RWPE2 (cell line): ENCODE data around the gene SAMD8.
A peak's percentile ranks its signal among the peaks of the same experiment; 100 is the strongest.

Source experiments
- ATAC-seq: fragments of 200-7000 bp; cut with Tn5 transposase; 3 replicates; pipeline ENCODE4 v1.9.1; 2021; ENCODE audit warnings: low read depth
- DNase-seq: peaks from one replicate; pipeline ENCODE4 v3.0.0-alpha.2; 2020; ENCODE audit warnings: low spot score
- H3K27ac ChIP-seq: fragments of 450-650 bp; 2 replicates; pipeline ENCODE4 v1.5.1; 2017; ENCODE audit warnings: mild to moderate bottlenecking; ENCODE audit not compliant: poor library complexity, severe bottlenecking
- H3K27me3 ChIP-seq: fragments of 250-450 bp; sonication (Bioruptor Pico); 2 replicates; pipeline ENCODE4 v1.5.1; 2021; ENCODE audit warnings: mild to moderate bottlenecking, moderate library complexity; ENCODE audit not compliant: insufficient read depth, poor library complexity, severe bottlenecking
- H3K36me3 ChIP-seq: fragments of 250-450 bp; sonication (Bioruptor Pico); 2 replicates; pipeline ENCODE4 v1.5.1; 2020; ENCODE audit warnings: low read depth, mild to moderate bottlenecking, moderate library complexity
- H3K4me1 ChIP-seq: fragments of 250-450 bp; sonication (Bioruptor Pico); 2 replicates; pipeline ENCODE4 v1.5.1; 2021; ENCODE audit warnings: mild to moderate bottlenecking, moderate library complexity; ENCODE audit not compliant: insufficient read depth, poor library complexity, severe bottlenecking
- H3K4me3 ChIP-seq: fragments of 250-450 bp; sonication (Bioruptor Pico); 2 replicates; pipeline ENCODE4 v1.5.1; 2021; ENCODE audit warnings: mild to moderate bottlenecking, moderate library complexity; ENCODE audit not compliant: severe bottlenecking
- H3K9me3 ChIP-seq: fragments of 250-450 bp; sonication (Bioruptor Pico); 2 replicates; pipeline ENCODE4 v1.5.1; 2021; ENCODE audit warnings: mild to moderate bottlenecking, moderate library complexity; ENCODE audit not compliant: severe bottlenecking
- TF ChIP-seq, protein P1 (sequence below): fragments of 450-650 bp; IDR thresholded peaks from one replicate; pipeline ENCODE4 v1.5.1; 2017; ENCODE audit warnings: mild to moderate bottlenecking, moderate library complexity; ENCODE audit not compliant: poor library complexity, severe bottlenecking

SAMD8 gene

DNA sequence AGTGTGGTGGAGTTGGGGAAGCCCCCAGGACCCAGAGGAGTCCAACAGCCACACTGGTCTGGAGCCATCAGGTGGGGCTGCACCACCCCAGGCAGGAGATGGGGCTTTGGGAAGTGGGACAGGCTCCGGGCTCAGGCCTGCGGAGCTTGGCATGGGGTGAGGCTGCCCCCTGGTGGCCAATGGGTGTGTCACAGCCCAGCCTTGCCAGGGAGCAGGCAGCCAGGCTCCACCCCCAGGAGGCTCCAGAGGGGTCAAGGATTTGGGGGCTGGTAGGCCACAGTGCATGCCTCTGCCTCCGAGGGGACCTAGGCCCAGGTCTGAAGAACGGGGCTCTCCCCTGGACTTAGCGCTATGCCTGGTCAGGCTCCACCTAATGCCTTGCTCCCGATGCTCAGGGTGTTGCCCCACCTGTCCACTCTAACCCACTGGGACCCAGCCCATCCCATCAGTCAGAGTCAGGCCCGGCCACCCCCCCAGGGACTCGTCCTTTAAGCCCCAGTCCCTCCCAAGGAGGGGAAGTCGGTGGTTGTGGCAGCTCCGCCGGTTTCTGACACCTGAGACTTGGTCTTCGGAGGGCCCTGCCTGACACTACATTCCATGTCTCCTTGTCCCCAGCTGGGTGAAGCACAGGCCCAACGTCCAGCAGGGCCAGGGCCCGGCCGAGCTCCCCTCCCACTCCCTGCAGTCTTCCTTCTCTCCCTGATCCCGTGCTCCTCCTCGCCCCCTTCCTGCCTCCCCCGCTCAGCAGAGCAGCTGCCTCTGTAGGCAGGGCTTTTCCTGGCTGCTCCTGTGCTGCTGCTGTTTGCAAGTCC lies 11.3 kb upstream of the SAMD8 start:
- Histone ChIP-seq H3K9me3 (no peaks in the 10 kb centered on the region), H3K27me3 (no peaks in the 10 kb centered on the region), H3K27ac (no peak overlapping the region), H3K4me3 (no peak overlapping the region), H3K4me1 (no peaks in the 10 kb centered on the region), H3K36me3 (no peaks in the 10 kb centered on the region)
- TF ChIP-seq, protein P1, sequence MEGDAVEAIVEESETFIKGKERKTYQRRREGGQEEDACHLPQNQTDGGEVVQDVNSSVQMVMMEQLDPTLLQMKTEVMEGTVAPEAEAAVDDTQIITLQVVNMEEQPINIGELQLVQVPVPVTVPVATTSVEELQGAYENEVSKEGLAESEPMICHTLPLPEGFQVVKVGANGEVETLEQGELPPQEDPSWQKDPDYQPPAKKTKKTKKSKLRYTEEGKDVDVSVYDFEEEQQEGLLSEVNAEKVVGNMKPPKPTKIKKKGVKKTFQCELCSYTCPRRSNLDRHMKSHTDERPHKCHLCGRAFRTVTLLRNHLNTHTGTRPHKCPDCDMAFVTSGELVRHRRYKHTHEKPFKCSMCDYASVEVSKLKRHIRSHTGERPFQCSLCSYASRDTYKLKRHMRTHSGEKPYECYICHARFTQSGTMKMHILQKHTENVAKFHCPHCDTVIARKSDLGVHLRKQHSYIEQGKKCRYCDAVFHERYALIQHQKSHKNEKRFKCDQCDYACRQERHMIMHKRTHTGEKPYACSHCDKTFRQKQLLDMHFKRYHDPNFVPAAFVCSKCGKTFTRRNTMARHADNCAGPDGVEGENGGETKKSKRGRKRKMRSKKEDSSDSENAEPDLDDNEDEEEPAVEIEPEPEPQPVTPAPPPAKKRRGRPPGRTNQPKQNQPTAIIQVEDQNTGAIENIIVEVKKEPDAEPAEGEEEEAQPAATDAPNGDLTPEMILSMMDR: peak; percentile 94
- ATAC-seq (peak; percentile 84), DNase-seq (no peak)

DNA sequence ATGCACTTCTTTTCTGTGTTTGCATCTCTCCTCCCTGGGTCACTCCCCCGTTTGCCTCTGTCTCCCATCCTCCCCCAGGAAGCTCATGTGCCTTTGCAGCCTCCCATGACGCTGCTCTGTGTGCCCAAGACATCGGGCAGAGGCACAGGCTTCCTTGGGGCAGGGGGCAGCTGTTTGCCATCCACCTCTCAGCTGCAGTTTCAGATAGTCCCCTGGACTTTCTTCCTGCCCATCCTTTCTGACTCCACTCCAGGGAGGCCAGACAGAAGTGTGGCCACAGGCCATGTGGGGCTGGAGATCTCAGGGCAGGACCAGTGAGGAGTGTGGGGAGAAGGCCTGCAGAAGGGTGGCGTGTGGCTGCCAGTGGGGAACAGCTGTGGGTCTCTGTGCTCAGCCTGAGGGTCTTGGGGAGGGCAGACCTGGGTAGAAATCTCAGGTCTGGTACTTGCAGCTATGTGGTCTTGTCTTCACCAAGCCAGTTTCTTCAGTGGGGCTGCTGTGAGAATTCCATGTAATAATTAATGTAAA lies 10.6 kb upstream of the SAMD8 start:
- Histone ChIP-seq H3K4me1 (no peaks in the 10 kb centered on the region), H3K9me3 (no peaks in the 10 kb centered on the region), H3K27me3 (no peaks in the 10 kb centered on the region), H3K4me3 (no peak overlapping the region), H3K36me3 (no peaks in the 10 kb centered on the region), H3K27ac (no peak overlapping the region)
- no peak for DNase-seq
- ATAC-seq: no peak
- TF ChIP-seq, protein P1: no peak

DNA sequence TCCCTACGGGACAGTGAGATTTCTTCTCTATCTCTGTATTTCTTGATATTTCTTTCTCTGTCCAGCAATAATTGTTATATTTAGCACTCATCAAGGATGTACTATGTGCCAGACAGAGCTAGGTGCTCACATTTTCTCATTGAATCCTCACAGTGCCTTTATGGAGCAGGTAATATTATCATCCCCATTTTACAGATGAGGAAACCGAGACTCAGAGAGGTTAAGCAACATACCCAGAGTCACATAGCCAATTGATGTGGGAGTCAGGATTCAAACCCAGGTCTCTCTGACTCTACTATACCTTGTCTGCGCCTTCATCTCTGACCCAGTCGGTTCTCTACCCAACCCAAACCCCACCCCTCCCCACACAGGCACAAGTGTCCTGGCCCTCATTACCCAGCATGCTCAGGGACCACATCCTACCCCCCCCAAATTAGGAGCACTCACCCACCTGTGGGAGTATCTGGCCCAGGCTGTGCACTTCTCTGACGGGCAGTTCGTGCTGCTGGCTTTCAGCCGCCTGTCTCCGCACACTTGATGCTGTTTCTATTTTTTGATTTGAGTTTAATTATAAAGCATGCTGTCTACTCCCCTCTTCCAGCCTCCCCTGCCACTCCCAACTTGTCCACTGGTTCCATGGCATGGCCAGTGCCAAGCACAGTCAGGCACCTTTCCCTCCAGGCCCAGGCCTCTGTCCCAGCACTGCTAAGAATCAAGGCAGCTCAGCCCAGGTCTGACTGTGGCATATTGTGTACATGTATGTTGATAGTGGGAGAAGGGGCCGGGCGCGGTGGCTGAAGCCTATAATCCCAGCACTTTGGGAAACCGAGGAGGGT lies 9.8 kb upstream of the SAMD8 start:
- Histone ChIP-seq H3K4me3 (no peak overlapping the region), H3K9me3 (no peaks in the 10 kb centered on the region), H3K27ac (no peak overlapping the region), H3K27me3 (no peaks in the 10 kb centered on the region), H3K36me3 (no peaks in the 10 kb centered on the region), H3K4me1 (no peaks in the 10 kb centered on the region)
- ATAC-seq (no peak), DNase-seq (no peak)
- TF ChIP-seq, protein P1: no peak

DNA sequence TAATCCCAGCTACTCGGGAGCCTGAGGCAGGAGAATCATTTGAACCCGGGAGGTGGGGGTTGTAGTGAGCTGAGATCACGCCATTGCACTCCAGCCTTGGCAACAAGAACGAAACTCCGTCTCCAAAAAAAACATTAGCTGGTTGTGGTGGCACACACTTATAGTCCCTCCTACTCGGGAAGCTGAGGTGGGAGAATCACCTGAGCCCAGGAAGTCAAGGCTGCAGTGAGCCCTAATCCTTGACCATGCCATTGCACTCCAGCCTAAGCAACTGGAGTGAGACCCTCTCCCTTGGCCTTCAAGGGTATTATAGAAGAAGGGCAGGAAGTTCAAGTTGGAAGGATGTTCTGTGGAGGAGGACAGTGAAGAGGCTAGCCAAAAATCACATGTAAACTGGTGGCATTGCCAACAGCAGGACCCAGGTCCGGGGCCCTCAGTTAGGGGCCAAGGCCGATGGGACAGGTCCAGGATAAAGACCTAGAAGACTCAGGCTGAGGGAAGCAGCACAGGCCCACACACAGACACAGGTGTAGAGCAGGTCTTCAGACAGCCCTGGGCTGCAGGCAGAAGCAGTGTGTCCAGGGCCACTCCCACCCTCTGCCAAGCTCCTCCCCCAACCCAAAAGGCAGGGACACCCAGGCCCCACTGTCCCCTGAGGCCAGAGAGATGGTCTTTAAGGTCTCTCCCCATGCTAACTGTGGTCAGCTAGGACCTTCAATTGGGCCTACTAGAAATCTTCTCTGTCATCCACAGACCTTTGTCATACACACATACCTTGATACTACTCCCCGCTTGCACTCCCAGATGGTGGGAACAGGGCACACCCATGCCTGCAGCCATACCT lies 8.4 kb upstream of the SAMD8 start:
- no peak for ATAC-seq
- Histone ChIP-seq H3K27me3 (no peaks in the 10 kb centered on the region), H3K36me3 (no peaks in the 10 kb centered on the region), H3K27ac (no peak overlapping the region), H3K4me3 (no peak overlapping the region), H3K9me3 (no peaks in the 10 kb centered on the region), H3K4me1 (peaks cover 3% of the 10 kb centered on the region)
- TF ChIP-seq, protein P1: no peak
- DNase-seq: no peak
